Right cardiac atrium (tissue), 5 donors: ENCODE data around the gene RAB3GAP1. TPM values are rescaled to one million over a fixed set of nuclear protein-coding genes. Genes with fewer than 3 reads are reported as not detected.
A peak's percentile ranks its signal among the peaks of the same experiment; 100 is the strongest.

ENCODE experiments used
- ATAC-seq, 2 donors: fragments of 200-7000 bp; cut with Tn5 transposase; one replicate each; pipeline versions ENCODE4 v1.8.0 to v1.9.1; 2020; ENCODE audit warnings: moderate library complexity in 2 of 2, mild to moderate bottlenecking in 1 of 2
- DNase-seq, 3 donors: peaks; one replicate each; pipeline ENCODE4 v3.0.0-alpha.2; 2020
- H3K27ac ChIP-seq: one replicate; pipeline ENCODE4 v1.5.1; 2013; ENCODE audit warnings: mild to moderate bottlenecking, low read length, control low read depth, moderate library complexity
- H3K27me3 ChIP-seq: one replicate; pipeline ENCODE4 v1.6.1; 2013; ENCODE audit not compliant: control insufficient read depth, insufficient read depth
- H3K4me1 ChIP-seq: one replicate; pipeline ENCODE4 v1.6.1; 2013; ENCODE audit warnings: low read length; ENCODE audit not compliant: control insufficient read depth, insufficient read depth
- H3K4me3 ChIP-seq: one replicate; pipeline ENCODE4 v1.5.1; 2013; ENCODE audit warnings: low read length, control low read depth
- H3K9me3 ChIP-seq: one replicate; pipeline ENCODE4 v1.6.1; 2013; ENCODE audit warnings: low read length; ENCODE audit not compliant: control insufficient read depth
- WGBS: extraction: QIAGEN DNeasy Blood & Tissue Kit; methylation state at CpG from one replicate; pipeline ENCODE4 v1.1.7; 2013; 5-methylcytosine and 5-hydroxymethylcytosine counted together
- intact Hi-C, 4 donors: fragments of 100-400 bp; cut with DNase I; formaldehyde crosslinking; loops; one replicate each; pipeline versions ENCODE4 v1.11.0 to v1.14.0; 2022 to 2023
- polyA plus RNA-seq: library from polyadenylated mRNA; stranded (reverse); fragments of 200-250 nt; gene quantifications from one replicate; pipeline ENCODE4 v1.2.3, GENCODE V29; 2013
- total RNA-seq, 4 donors: library from RNA; stranded (reverse); fragmentation: NEBNext Ultra II Directional; extraction: Animal tissue kit (Norgen Biotek cat#: 25700); gene quantifications; one replicate each; pipeline ENCODE4 v1.2.1, GENCODE V29; 2021
- donor health status: healthy with polysubstance abuse.
- donor health status: DM: no; HTN: yes; CAD: no.
- donor health status: DM: no; HTN: no; CAD: no.
- donor health status: DM: no; HTN: yes; CAD: no; lungs with severe emphysema.
- donor health status: DM: yes; HTN: yes; CAD: no.

Gene RAB3GAP1
- total and polyA plus RNA-seq, 5 donors: 24.4 to 54.5 (median 49.8) TPM

DNA sequence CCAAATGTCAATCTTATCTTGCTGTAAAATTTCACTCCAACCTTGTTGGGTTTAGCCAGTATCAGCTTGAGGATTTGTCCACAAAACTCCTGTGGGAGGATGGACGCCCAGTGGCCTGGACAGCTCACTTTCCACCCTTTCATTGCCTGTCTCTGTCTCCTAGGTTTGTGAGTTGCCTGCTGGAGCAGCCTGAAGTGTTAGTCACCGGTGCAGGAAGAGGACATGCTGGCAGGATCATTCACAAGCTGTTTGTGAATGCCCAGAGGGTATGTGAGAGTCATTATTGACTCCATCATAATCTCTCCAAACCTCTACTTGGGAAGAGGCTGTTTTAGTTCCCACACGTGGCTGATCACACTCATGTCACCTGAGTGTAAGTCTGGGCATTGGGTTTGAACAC, 112.3 kb downstream of the RAB3GAP1 start:
- Histone ChIP-seq H3K4me1 (no peaks in the 10 kb centered on the region), H3K4me3 (no peak overlapping the region), H3K27ac (no peak overlapping the region), H3K9me3 (no peaks in the 10 kb centered on the region), H3K27me3 (no peaks in the 10 kb centered on the region)
- DNase-seq (no peak), ATAC-seq (no peak)
- WGBS: 76% methylated on average over 3 of the region's 3 CpGs
- intact Hi-C loops: no loop called here

DNA sequence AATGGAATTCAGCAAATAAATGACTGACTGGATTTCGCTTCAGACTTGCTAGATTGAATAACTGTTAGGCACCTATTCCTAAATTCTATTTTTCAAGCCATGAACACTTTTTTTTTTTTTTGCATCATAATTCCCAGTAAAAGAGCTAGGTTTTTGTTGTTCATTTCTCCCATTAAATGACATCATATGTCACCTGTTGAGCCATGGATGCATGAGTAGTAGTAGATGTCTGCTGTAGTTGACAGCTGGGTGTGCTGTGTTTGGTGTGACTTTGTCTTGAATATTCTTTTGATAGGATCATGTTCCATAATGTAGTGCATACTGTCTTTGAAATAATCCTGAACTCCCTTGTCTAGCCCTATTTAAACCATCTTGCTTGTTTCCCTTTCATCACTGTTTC, 115.2 kb downstream of the RAB3GAP1 start:
- no peaks in the 10 kb centered on the region for H3K4me1 ChIP-seq
- H3K4me3 ChIP-seq: no peak overlapping the region
- no peak overlapping the region for H3K27ac ChIP-seq
- no peaks in the 10 kb centered on the region for H3K9me3 ChIP-seq
- H3K27me3 ChIP-seq: no peaks in the 10 kb centered on the region
- intact Hi-C loops: no loop called here
- ATAC-seq (no peak), DNase-seq (no peak)
- 96% methylated on average over 1 of the region's 1 CpG for WGBS

DNA sequence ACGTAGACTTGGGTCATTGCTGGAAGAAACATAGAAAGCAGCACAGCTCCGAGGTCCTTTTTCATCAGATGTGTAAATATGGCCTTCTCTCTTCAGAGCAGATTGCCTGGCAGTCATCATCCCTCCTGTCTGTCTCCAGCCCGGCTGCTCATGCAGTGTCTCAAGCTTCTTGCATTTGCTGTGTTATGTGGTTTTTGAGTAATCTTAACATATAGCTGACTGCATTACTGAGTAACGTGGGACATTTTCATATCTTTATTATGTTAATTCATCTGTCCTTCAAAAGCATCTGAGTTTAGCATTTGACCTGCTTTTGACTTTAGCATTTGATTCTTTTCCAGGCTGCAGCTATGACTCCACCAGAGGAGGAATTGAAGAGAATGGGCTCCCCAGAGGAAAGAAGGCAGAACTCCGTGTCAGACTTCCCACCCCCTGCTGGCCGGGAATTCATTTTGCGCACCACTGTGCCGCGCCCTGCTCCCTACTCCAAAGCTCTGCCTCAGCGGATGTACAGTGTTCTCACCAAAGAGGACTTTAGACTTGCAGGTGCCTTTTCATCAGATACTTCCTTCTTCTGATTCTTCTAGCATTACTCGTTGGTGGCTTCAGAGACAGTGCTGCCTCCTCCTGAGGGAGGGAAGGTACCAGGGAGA, 116.2 kb downstream of the RAB3GAP1 start:
- H3K4me1 ChIP-seq: no peaks in the 10 kb centered on the region
- WGBS: 90% methylated on average over 11 of the region's 11 CpGs
- no peaks in the 10 kb centered on the region for H3K27me3 ChIP-seq
- no peaks in the 10 kb centered on the region for H3K9me3 ChIP-seq
- DNase-seq: no peak
- intact Hi-C loops: no loop called here
- peak in 1 of 2 donors; percentile 36 for ATAC-seq
- H3K4me3 ChIP-seq: no peak overlapping the region
- H3K27ac ChIP-seq: no peak overlapping the region

DNA sequence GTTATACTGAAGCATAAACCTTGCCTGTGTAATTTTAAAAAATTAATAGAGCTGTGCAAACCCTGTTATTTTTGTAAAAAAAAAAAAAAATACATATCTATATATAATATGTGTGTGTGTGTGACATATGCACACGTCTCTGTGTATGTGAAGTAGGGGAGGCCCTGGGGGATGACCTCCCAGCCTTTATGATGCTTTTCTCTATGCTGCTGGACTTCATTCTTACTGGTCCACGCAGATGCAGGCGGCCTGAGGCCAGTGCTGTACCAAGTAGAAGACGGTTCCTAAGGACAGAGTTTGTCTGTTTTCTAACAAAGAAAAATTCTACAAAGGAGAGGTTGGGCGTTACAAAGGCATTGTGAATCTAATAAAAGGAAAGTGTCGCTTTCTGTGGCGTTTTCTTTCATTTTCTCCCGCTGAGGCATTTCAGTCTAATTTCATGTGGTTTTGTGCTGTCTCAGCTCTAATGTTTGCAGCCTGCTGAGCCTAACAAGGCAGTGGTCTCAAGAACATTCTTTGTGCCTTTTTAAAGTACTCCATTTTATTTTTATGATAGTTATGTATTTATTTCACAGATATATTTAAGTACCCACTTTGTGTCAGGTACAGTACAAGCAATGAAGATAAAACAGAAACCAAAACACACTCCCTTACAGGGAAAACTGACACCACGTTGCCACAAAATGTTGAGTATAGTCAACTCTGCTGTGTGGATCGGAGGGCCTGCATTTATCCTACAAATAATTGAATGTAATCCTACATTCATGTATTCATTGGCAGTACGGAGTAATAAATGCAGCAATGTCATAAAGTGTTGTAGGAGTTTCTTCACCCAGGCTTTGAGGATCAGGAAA, 118.0 kb downstream of the RAB3GAP1 start:
- H3K9me3 ChIP-seq: no peaks in the 10 kb centered on the region
- 94% methylated on average over 11 of the region's 11 CpGs for WGBS
- ATAC-seq (no peak), DNase-seq (no peak)
- H3K27me3 ChIP-seq: no peaks in the 10 kb centered on the region
- no peaks in the 10 kb centered on the region for H3K4me1 ChIP-seq
- H3K27ac ChIP-seq: no peak overlapping the region
- no peak overlapping the region for H3K4me3 ChIP-seq
- intact Hi-C loops: no loop called here

DNA sequence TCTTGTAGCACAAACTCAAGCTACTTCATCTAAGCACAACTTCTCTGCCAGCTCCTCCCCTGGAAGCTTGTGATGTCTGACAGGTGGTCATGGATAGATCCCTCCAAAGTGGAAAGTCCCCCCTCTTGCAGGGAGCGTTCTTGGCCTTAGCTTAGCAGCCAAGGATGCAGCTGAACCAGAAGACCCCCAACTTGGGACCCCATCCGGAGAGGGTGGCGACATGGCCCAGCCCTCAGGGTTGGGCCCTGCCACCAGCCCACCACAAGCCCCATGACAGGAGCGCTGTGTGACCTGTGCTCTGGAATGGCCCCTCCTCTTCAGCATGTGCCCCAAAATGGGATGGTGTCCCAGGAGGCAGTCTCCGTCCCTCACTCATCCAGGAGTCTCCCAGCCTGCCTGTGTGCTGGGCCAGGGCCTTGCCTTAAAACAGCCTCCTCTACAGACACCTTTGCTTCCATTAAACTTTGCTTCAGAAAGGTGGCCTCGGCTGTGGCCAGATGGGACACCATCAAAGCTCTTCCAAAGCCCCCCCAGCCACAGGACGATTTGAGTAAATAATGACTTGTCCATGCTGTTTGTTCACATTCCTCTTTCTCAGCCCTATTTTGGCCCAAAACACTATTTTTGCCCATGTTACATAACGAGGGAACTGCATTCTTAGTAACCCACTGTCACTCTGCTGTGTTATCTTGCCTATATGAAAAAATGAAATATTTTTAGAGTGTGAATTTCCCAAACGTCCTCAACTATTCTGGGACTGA, 122.1 kb downstream of the RAB3GAP1 start:
- 84% methylated on average over 9 of the region's 9 CpGs for WGBS
- ATAC-seq: peak in 1 of 2 donors; percentile 42
- Histone ChIP-seq H3K27me3 (no peaks in the 10 kb centered on the region), H3K9me3 (no peaks in the 10 kb centered on the region), H3K4me3 (no peak overlapping the region), H3K4me1 (no peaks in the 10 kb centered on the region), H3K27ac (no peak overlapping the region)
- intact Hi-C loops: no loop called here
- DNase-seq: no peak

DNA sequence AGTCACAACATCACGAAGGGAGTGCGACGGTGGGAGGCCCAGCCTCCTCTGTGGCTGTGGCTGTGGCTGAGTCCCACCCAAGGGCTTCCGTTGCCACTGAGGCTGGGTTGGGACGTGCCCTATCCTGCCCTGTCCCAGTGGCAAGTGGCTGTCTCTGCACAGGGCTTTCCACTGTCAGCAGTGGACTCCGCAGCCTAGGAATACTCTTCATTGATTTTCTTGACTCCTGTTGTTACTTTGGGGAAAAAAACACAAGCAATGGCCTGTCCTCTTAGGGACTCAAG, 122.7 kb downstream of the RAB3GAP1 start:
- peak; percentile 26 to 40 for ATAC-seq
- no peak overlapping the region for H3K27ac ChIP-seq
- intact Hi-C loops: no loop called here
- no peak overlapping the region for H3K4me3 ChIP-seq
- WGBS: 91% methylated on average over 6 of the region's 6 CpGs
- DNase-seq: no peak
- no peaks in the 10 kb centered on the region for H3K9me3 ChIP-seq
- H3K4me1 ChIP-seq: no peaks in the 10 kb centered on the region
- no peaks in the 10 kb centered on the region for H3K27me3 ChIP-seq

DNA sequence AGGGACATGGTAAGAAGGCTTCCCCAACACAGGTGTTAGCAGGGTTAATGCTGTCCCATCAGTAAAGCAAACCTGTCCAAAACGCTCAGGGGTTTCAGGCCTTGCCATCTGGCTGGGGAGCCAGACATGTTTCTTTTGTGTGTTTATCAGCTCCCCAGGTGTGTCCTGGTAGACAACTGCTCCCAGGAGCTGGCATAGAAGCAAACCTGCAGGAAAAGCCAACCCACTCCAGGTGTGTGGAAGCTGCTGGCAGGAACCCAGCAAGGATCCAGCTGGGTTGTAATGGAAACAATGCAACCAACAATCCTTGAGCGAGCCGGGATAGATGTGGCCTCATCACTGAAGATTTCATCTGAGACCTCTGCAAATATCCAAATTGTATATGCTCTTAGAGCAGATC, 123.1 kb downstream of the RAB3GAP1 start:
- Histone ChIP-seq H3K27ac (no peak overlapping the region), H3K4me3 (no peak overlapping the region), H3K27me3 (no peaks in the 10 kb centered on the region), H3K9me3 (no peaks in the 10 kb centered on the region), H3K4me1 (no peaks in the 10 kb centered on the region)
- DNase-seq: no peak
- ATAC-seq: no peak
- intact Hi-C loops: no loop called here
- WGBS: 84% methylated on average over 3 of the region's 3 CpGs

DNA sequence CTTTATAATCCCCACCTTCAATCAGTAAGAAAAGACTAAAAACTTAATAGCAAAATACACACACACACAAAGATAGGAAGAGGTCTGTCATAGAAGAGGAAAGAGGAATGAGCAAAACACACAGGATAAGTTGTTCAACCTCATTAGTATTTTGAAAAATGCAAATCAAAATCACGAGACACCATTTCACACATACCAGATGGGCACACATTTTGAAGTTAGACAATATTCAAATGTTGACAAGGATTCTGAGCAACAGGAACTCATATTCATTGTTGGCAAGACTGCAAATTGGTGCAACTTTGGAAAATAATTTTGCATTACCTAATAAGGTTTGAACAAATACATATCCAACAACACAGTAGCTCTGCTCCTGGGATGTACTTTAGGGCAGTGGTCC, 127.6 kb downstream of the RAB3GAP1 start:
- Histone ChIP-seq H3K4me3 (no peak overlapping the region), H3K9me3 (no peaks in the 10 kb centered on the region), H3K27ac (no peak overlapping the region), H3K4me1 (no peaks in the 10 kb centered on the region), H3K27me3 (no peaks in the 10 kb centered on the region)
- no peak for DNase-seq
- intact Hi-C loops: no loop called here
- no peak for ATAC-seq
- 88% methylated on average over 1 of the region's 1 CpG for WGBS

DNA sequence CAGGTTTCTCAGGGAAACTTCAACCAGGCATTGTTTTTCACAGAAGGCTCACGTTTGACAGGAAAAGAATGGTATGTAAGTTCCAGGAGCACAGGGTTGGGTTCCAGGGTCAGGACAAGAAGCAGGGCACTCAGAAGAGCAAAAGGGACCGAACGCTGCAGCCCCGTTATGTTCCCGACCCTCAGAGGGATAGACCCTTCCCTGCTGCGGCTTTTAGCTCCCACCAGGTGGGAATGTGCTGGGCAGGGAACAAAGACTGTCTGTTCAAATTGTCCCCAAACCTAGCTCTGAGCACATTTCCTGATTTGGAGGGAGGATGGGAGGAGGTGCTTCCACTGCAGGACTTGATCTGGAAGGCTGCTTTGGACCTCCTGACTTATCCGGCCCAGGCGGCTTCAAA, 130.1 kb downstream of the RAB3GAP1 start:
- WGBS: 81% methylated on average over 8 of the region's 8 CpGs
- Histone ChIP-seq H3K9me3 (no peaks in the 10 kb centered on the region), H3K27me3 (no peaks in the 10 kb centered on the region), H3K4me1 (no peaks in the 10 kb centered on the region), H3K4me3 (no peak overlapping the region), H3K27ac (no peak overlapping the region)
- ATAC-seq (no peak), DNase-seq (no peak)
- intact Hi-C loops: no loop called here

DNA sequence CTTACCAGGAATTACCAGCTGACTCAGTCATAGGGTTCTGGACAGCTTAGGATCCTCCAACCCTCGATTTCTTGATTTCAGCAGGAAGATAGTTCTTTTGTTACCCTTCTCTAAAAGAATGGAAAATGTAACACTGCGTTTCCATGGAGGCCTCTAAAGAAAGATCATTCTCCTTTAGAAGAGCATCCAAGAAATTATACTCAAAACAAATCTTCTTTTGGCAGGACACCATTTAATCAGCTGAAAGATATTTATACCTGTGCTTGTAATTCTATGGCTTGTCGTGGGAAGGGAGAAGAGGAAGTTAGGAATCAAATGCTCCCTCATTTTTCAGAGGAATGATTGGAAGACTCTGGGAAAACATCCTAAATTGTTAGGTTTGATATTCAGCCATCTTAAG, 130.5 kb downstream of the RAB3GAP1 start:
- Histone ChIP-seq H3K4me1 (no peaks in the 10 kb centered on the region), H3K4me3 (no peak overlapping the region), H3K9me3 (no peaks in the 10 kb centered on the region), H3K27me3 (no peaks in the 10 kb centered on the region), H3K27ac (no peak overlapping the region)
- WGBS: 77% methylated on average over 3 of the region's 3 CpGs
- no peak for ATAC-seq
- DNase-seq: no peak
- intact Hi-C loops: no loop called here

DNA sequence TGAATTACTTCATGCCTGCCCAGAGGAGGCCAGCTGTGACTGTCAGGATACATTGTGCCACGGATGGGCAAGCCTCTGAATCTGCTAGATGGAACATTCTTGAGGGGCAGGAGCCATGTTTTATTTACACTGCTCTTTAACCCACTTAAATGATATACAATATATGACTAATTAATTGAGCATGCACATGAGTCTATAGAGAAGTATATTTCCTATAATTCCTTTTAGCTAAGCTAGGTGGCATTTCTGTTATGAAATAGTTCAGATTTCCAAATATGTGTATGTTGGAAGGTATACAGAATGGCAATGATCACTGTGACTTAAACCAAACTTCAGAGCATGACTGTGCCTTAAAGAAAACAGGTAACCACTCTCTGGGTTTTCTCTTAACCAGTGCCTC, 131.7 kb downstream of the RAB3GAP1 start:
- no peak overlapping the region for H3K27ac ChIP-seq
- WGBS: 87% methylated on average over 1 of the region's 1 CpG
- no peak for ATAC-seq
- no peaks in the 10 kb centered on the region for H3K27me3 ChIP-seq
- intact Hi-C loops: no loop called here
- DNase-seq: no peak
- H3K4me1 ChIP-seq: no peaks in the 10 kb centered on the region
- H3K9me3 ChIP-seq: no peaks in the 10 kb centered on the region
- H3K4me3 ChIP-seq: no peak overlapping the region
